Measurements from ENCODE around the gene TMEM253. TPM values are rescaled to one million over a fixed set of nuclear protein-coding genes. Genes with fewer than 3 reads are reported as not detected.
A peak's percentile ranks its signal among the peaks of the same experiment; 100 is the strongest.

The TMEM253 gene
- polyA plus RNA-seq, 3 donors from 2014 or later: not detected

DNA sequence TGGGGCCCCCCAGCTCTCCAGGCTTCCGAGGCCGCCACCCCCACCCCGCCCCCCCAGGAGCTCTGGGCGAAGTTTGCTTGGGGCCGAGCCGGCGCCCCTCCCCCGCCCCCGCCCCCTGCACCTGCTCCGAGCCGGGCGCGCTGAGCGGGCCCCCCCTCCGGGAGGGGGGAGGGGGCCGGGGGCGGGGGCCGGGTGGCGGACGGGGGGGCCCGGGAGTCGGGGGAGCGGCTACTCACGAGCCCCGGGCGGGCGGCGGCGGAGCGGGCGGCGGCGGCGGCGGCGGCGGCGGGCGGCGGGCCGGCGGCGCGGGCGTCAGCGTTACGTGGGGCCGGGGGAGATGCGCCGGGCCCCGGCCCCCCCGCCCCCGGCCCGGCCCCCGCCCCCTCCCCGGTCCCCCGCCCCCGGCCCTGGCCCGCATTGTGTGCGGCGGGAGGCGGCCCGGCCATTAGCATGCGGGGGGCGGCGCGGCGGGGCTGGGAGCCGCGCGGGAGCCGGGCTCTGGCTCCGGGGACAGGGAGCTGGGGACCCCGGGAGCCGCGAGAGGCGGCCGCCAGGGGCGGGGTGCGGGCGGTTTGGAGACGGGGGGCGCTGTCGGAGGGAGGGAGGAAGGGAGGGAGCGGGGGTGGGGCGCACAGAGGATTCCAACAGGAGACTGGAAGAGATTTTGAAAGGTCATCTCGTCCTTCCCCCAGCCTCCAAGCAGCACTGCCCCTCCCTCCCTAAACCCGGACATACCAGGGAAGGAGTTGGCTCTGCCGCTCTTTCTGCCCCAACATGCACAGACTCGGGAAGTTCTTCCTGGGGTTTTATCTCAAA is 2.6 kb upstream of the TMEM253 start, which contains the start of gene ZNF219:
Gene ZNF219 (minus strand): TSS at position 580 of the 816 bp plus-strand sequence. CDS start 5,064 bp downstream, outside the sequence.
- Mint-ChIP-seq H3K9me3 (no peaks in the 10 kb centered on the region), H3K4me3 (peak within 1 kb of the TSS; percentile 83 to 89 (median 87)), H3K36me3 (no peaks in the 10 kb centered on the region), H3K27ac (peak within 1 kb of the TSS; percentile 72 to 87 (median 84)), H3K4me1 (peaks cover 21% of the 10 kb centered on the region in 2 donors), H3K27me3 (ENCODE audit: low read depth in 3 of 3) (peaks cover 3 to 9% (median 5%) of the 10 kb centered on the region in 3 donors)
- peak; percentile 30 to 34 (median 30) for DNase-seq

GRCh38 chr14:21098892-21099595 is 1.8 kb upstream of the TMEM253 start:
- H3K9me3 Mint-ChIP-seq: no peaks in the 10 kb centered on the region
- H3K4me1 Mint-ChIP-seq: peaks cover 24 to 26% of the 10 kb centered on the region in 2 donors
- peaks cover 3 to 9% (median 5%) of the 10 kb centered on the region in 3 donors for H3K27me3 Mint-ChIP-seq (ENCODE audit: low read depth in 3 of 3)
- peak overlapping the region; percentile 83 to 89 (median 87) for H3K4me3 Mint-ChIP-seq
- peak overlapping the region; percentile 72 to 86 (median 78) for H3K27ac Mint-ChIP-seq
- DNase-seq: no peak
- H3K36me3 Mint-ChIP-seq: no peaks in the 10 kb centered on the region

DNA sequence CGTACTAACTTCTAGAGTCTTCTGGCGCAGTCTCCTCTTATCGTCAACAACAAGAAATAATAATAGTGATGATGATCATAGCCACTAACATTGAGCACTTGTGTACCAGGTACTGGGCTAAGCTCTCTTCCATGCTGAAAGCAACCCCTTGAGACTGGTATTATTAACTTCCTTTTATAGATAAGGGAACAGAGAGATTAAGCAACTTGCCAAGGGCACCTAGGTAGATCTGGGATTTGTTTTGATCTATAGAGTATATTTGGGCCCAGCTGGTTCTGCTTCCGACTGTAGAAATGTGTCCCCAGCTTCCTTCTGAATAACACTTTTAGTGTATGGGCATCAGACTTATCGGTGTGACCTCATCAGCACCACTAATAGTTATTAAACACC is 1.3 kb upstream of the TMEM253 start:
- Mint-ChIP-seq H3K27ac (peak overlapping the region in 4 of 6 donors; percentile 20 to 86 (median 62)), H3K27me3 (ENCODE audit: low read depth in 3 of 3) (peaks cover 3 to 9% (median 5%) of the 10 kb centered on the region in 3 donors), H3K36me3 (no peaks in the 10 kb centered on the region), H3K9me3 (no peaks in the 10 kb centered on the region), H3K4me1 (peaks cover 26 to 30% of the 10 kb centered on the region in 2 donors), H3K4me3 (peak overlapping the region; percentile 54 to 89 (median 87))
- no peak for DNase-seq

DNA sequence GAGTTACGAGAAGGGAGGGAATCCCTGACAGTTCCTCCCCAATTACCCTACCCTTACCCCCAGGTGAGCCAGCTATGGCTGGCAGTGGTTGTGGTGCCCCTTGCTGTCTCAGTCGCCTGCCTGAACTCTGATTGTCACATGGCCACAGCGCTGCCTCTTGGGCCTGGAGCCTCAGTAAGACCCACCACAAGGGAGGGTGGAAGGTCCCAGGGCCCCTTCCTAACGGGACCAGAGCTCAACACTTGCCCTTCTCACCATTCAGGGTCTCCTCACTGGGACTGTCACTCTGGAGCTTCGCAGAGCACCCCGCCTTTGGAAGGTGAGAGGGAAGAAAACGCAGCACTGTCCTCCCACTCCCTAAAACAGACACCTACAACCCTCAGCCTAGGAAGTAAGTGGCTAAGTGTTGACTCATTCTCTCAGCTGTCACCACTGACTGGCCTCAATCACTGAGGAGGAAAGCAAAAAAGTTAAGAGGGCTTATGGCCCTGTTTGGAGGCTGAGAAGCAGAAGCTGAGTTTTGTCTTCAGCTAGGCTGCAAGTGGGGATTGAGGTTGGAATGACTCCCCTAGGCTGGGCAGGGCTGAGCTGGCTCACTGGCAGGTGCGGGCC is 1.0 kb downstream of the TMEM253 start:
- no peaks in the 10 kb centered on the region for H3K9me3 Mint-ChIP-seq
- DNase-seq: no peak

GRCh38 chr14:21102521-21103410 is 1.9 kb downstream of the TMEM253 start:
- Mint-ChIP-seq H3K4me1 (peaks cover 32 to 35% of the 10 kb centered on the region in 2 donors), H3K9me3 (no peaks in the 10 kb centered on the region), H3K27me3 (ENCODE audit: low read depth in 3 of 3) (peaks cover 3 to 5% (median 3%) of the 10 kb centered on the region in 3 donors), H3K4me3 (peak overlapping the region; percentile 82 to 94 (median 88)), H3K27ac (peak overlapping the region in 5 of 6 donors; percentile 77 to 97 (median 92)), H3K36me3 (no peaks in the 10 kb centered on the region)
- DNase-seq: no peak

More for the DNA sequence above, 1.0 kb downstream of the TMEM253 start:
- Mint-ChIP-seq H3K4me1 (peaks cover 34 to 39% of the 10 kb centered on the region in 2 donors), H3K4me3 (no peak overlapping the region), H3K27ac (peak overlapping the region in 2 of 6 donors; percentile 40 to 45), H3K36me3 (no peaks in the 10 kb centered on the region), H3K27me3 (ENCODE audit: low read depth in 3 of 3) (peaks cover 3 to 9% (median 5%) of the 10 kb centered on the region in 3 donors)

DNA sequence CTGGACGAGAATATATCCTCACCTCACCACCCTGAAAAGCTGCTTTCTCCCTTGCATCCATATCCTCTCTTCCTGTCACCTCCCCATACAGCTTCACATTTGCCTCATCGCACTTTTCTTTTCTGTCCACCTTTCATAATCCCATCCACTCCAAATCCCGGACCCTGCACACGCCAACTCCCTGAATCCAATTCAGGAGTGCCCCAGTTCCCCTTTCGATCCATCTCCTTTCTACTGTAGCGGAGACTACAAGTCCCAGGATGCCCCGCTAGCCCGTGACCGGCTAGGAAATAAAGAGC is 2.5 kb downstream of the TMEM253 start:
- Mint-ChIP-seq H3K27me3 (ENCODE audit: low read depth in 3 of 3) (peaks cover 3 to 5% (median 3%) of the 10 kb centered on the region in 3 donors), H3K36me3 (no peaks in the 10 kb centered on the region), H3K27ac (peak overlapping the region; percentile 77 to 97 (median 94)), H3K4me3 (peak overlapping the region; percentile 82 to 94 (median 88)), H3K9me3 (no peaks in the 10 kb centered on the region), H3K4me1 (peaks cover 32 to 35% of the 10 kb centered on the region in 2 donors)
- no peak for DNase-seq

DNA sequence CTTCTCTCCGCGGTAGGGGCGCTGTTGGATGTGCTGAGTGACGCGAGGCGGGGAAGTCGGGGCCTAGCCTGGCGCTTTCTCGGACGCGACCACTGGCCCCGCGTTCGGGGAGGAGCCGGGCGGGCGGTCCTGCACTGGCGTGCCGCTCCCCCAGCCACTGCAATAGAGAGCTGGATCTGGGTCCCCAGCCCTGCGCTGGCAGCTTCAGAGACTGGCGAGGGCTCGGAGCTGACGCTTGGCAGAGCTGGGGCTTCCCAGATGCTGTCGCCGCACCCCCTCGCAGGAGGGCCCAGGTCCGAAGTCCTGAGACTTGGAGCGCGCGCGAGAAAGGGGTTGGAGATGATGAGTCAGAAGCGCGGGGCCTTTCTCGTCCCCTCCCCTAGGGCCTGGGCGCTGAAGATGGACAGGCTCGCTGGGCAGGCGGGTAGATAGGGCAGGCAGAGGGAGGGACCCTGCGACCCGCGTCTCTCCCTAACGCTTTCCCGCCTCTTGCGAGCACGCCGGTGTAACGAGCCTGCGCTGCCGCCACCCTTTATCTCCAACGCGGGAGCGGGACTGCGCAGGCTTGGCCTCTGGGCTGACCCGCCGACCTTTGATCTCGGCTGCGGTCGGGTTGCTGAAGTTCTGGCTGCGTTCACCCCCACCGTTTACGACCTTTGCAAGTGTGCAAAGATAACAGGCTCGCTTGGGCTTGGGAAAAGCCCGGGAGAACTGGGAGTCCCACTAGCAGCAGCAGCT is 3.0 kb downstream of the TMEM253 start:
- Mint-ChIP-seq H3K4me3 (peak overlapping the region; percentile 82 to 94 (median 88)), H3K36me3 (no peaks in the 10 kb centered on the region), H3K9me3 (no peaks in the 10 kb centered on the region), H3K27ac (peak overlapping the region; percentile 77 to 97 (median 94)), H3K27me3 (ENCODE audit: low read depth in 3 of 3) (peaks cover 1 to 3% (median 3%) of the 10 kb centered on the region in 3 donors), H3K4me1 (peaks cover 29 to 31% of the 10 kb centered on the region in 2 donors)
- DNase-seq: peak; percentile 91 to 93 (median 92)

DNA sequence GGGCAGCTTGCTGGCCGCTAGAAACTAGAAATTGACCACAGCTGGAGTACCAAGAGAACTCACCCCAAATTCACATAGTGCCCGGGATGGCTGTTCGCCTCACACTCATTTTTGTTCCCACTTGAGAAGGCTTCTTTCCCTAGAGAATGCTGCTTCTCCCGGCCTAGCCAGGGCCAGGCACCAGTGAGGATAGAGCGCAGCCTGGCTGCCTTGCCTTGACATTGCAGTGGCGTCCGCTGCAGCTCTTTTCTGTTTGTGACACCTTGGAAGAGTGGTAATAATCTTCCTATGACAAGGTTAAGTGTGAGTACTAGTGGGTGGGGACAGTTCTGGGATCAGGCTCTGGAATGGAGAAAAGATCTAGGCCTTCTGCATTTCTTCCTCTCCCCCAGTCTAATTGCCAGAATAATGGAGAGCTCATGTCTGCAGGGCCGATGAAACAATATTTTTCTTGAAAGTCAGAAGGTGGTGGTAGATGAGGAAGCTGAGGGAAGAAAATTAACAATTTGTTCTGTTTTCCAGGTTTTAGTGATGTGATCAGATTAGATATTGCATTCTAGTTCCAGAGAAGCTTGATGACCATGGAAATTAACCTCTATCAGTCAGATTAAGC is 3.7 kb downstream of the TMEM253 start:
- Mint-ChIP-seq H3K4me1 (peaks cover 22 to 24% of the 10 kb centered on the region in 2 donors), H3K27me3 (ENCODE audit: low read depth in 3 of 3) (peaks cover 0 to 3% (median 1%) of the 10 kb centered on the region in 3 donors), H3K27ac (peak overlapping the region; percentile 77 to 97 (median 94)), H3K36me3 (no peaks in the 10 kb centered on the region), H3K4me3 (peak overlapping the region; percentile 82 to 94 (median 88)), H3K9me3 (no peaks in the 10 kb centered on the region)
- peak; percentile 53 to 60 (median 57) for DNase-seq

DNA sequence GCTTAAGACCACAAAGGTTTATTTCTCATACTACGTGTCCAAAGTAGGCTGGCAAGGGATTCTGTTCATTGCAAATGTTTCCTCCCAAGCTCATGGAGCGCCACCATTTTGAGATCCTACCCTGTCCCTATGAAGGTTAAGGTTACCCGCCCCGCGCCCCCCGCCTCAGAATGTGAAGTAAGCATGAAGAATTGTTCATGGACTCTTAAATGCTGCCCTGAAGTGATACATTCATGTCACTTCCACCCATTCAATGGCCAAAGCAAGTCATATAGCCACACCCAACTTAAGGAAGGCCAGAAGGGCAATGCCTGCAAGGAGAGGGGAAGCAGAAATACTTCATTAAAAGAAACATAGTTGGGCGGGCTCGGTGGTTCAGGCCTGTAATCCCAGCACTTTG is 4.2 kb downstream of the TMEM253 start:
- peak overlapping the region in 5 of 6 donors; percentile 34 to 97 (median 95) for H3K27ac Mint-ChIP-seq
- H3K27me3 Mint-ChIP-seq (ENCODE audit: low read depth in 3 of 3): peaks cover 1 to 3% (median 2%) of the 10 kb centered on the region in 3 donors
- H3K4me1 Mint-ChIP-seq: peaks cover 21 to 22% of the 10 kb centered on the region in 2 donors
- DNase-seq: no peak
- peak overlapping the region in 2 of 5 donors; percentile 88 to 91 for H3K4me3 Mint-ChIP-seq
- H3K36me3 Mint-ChIP-seq: no peaks in the 10 kb centered on the region
- H3K9me3 Mint-ChIP-seq: no peaks in the 10 kb centered on the region

DNA sequence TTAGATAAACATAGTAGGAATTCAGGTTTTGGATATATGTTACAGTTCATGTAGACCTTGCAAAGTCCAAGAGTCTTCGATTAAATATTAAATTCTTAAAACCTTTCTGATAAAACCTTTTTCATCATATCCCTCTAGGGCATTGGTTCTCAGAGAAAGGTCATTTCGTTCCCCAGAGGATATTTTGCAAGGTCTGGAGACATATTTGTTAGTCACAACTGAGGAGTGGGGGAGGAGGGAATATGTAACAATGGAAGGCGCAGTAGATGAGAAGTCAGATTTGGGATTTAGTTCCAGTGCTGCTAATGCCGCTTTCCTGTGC is 5.3 kb downstream of the TMEM253 start:
- DNase-seq: no peak
- H3K36me3 Mint-ChIP-seq: no peaks in the 10 kb centered on the region
- H3K27ac Mint-ChIP-seq: no peak overlapping the region
- peaks cover 0 to 3% (median 1%) of the 10 kb centered on the region in 3 donors for H3K27me3 Mint-ChIP-seq (ENCODE audit: low read depth in 3 of 3)
- H3K4me3 Mint-ChIP-seq: no peak overlapping the region
- no peaks in the 10 kb centered on the region for H3K9me3 Mint-ChIP-seq
- H3K4me1 Mint-ChIP-seq: peaks cover 21 to 22% of the 10 kb centered on the region in 2 donors

GRCh38 chr14:21106498-21107282 is 5.8 kb downstream of the TMEM253 start:
- peak overlapping the region in 4 of 6 donors; percentile 39 to 82 (median 70) for H3K27ac Mint-ChIP-seq
- peak overlapping the region in 4 of 5 donors; percentile 7 to 50 (median 32) for H3K4me3 Mint-ChIP-seq
- peaks cover 0 to 3% (median 0%) of the 10 kb centered on the region in 3 donors for H3K27me3 Mint-ChIP-seq (ENCODE audit: low read depth in 3 of 3)
- peak; percentile 62 to 69 (median 66) for DNase-seq
- no peaks in the 10 kb centered on the region for H3K36me3 Mint-ChIP-seq
- H3K4me1 Mint-ChIP-seq: peaks cover 21 to 22% of the 10 kb centered on the region in 2 donors
- no peaks in the 10 kb centered on the region for H3K9me3 Mint-ChIP-seq

Measured in immature natural killer cell (primary cell).